Tibial nerve (tissue), 4 donors: ENCODE measurements around the gene TNFRSF13B. TPM values are rescaled to one million over a fixed set of nuclear protein-coding genes. Genes with fewer than 3 reads are reported as not detected.
"Not testable (repeated sequence)": the region's sequence is repeated elsewhere in the genome, so short reads cannot be mapped to it uniquely, and the experiment has no call there.

Experiments
- DNase-seq, 2 donors: peaks; one replicate each; pipeline ENCODE4 v3.0.0-alpha.2; 2019; ENCODE audit warnings: low spot score in 2 of 2
- H3K27ac ChIP-seq, 4 donors: fragments of 200-600 bp; sonication (generic) in 3 of 4; one replicate each; pipeline ENCODE4 v1.5.1; 2017 to 2019; ENCODE audit warnings: mild to moderate bottlenecking in 1 of 4
- H3K27me3 ChIP-seq, 2 donors: fragments of 200-600 bp; sonication (generic) in 1 of 2; one replicate each; pipeline versions ENCODE4 v1.5.1 to v1.6.0; 2017 to 2019
- H3K36me3 ChIP-seq, 3 donors: fragments of 200-600 bp; sonication (generic); one replicate each; pipeline ENCODE4 v1.5.1; 2018 to 2019
- H3K4me1 ChIP-seq, 4 donors: fragments of 200-600 bp; sonication (generic) in 3 of 4; one replicate each; pipeline ENCODE4 v1.5.1; 2017 to 2019
- H3K4me3 ChIP-seq, 4 donors: fragments of 200-600 bp; sonication (generic) in 3 of 4; one replicate each; pipeline ENCODE4 v1.5.1; 2017 to 2019; ENCODE audit warnings: mild to moderate bottlenecking in 1 of 4, moderate library complexity in 1 of 4
- H3K9me3 ChIP-seq, 4 donors: fragments of 200-600 bp; sonication (generic) in 3 of 4; one replicate each; pipeline ENCODE4 v1.5.1; 2017 to 2019
- EP300 ChIP-seq, 2 donors: sonication (generic); formaldehyde crosslinking; IDR thresholded peaks; one replicate each; pipeline ENCODE4 v1.6.1; 2017; ENCODE audit warnings: antibody characterized with exemption in 2 of 2, mild to moderate bottlenecking in 1 of 2
- POLR2A ChIP-seq, 2 donors: fragments of 450-650 bp; IDR thresholded peaks; one replicate each; pipeline ENCODE4 v1.6.1; 2017; ENCODE audit warnings: antibody characterized with exemption in 2 of 2, mild to moderate bottlenecking in 2 of 2, moderate library complexity in 2 of 2
- WGBS, 2 donors: methylation state at CpG; one replicate each; pipeline ENCODE4 v1.1.5; 2018; 5-methylcytosine and 5-hydroxymethylcytosine counted together
- total RNA-seq, 4 donors: library from RNA; depleted of rRNA; stranded (reverse); fragments of >200 nt; gene quantifications; one replicate each; pipeline ENCODE4 v1.1.0, GENCODE V29; 2016
- TF ChIP-seq, protein P1 (sequence below), 5 experiments: fragments of 200-600 bp in 3 of 5; fragments of 450-650 bp in 2 of 5; sonication (generic) in 3 of 5; IDR thresholded peaks; one replicate each; pipeline ENCODE4 v1.5.1; 2016 to 2019; ENCODE audit warnings: antibody characterized with exemption in 5 of 5, mild to moderate bottlenecking in 3 of 5, moderate library complexity in 2 of 5

Gene TNFRSF13B
- total RNA-seq, 4 donors from 2014 or later = not detected

DNA sequence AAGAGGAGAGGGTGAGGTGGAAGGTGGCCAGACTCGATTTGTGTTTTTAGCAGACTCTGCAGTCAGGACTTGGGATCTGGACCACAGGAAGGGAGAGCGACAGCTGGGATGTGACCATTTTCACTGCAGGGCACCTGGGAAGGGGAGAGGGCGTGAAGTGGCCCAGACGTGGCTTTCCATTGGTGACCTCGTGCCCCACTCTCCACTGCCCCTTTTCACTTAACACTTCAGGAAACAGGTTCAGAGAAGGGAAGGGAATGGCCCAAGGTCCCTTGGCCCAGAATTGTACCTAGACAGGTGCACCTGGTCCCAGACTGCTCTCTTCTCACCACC, 47.5 kb upstream of the TNFRSF13B start:
- Histone ChIP-seq H3K9me3 (no peaks in the 10 kb centered on the region), H3K27me3 (no peaks in the 10 kb centered on the region), H3K4me1 (peaks cover 0 to 30% (median 24%) of the 10 kb centered on the region in 4 donors), H3K36me3 (no peaks in the 10 kb centered on the region), H3K4me3 (no peak overlapping the region), H3K27ac (peak overlapping the region in 2 of 4 donors; percentile 70 to 89)
- TF ChIP-seq EP300 (IDR thresholded peaks at IDR 0.05) = no peak
- 87 to 90% methylated on average over 5 of the region's 5 CpGs for WGBS, 2 donors
- DNase-seq = no peak

DNA sequence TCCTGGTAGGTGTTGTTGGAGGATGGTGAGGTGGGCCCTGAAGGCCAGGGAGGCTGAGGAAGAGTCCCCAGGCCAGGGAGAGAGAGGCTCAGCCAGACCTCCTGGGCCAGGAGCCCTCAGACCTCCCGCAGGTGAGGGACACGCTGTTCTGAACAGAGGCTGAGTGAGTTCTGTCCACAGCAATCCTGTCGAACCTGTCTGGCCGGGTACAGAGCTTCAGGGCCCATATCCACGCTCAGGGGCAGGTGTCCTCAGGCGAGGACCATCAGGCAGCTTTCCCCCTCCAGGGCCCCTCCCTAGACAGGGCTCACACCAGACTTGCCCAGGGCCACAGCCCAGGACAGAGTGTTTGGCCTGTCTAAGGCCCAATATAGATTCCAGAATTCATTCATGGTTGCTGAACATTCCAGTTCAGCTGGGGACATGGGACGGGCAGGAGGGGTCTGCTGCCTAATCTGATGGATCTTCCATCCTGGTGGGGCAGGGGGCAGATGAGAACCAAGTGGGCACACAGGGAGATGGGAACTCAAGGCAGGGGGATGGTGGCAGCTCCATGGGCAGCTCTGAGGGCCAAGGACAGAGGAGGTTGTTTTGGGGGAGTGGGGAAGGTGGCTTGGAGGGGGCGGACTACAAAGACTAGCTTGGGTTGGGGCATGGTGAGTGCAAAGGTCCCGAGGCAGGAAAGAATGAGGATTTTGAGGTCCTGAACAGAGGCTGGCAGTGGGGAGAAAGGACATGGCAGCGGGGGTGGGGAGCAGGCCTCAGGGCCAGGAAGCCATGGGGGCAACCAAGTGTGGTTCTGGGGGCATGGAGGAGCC, 46.9 kb upstream of the TNFRSF13B start:
- Histone ChIP-seq H3K4me3 (no peak overlapping the region), H3K9me3 (no peaks in the 10 kb centered on the region), H3K36me3 (no peaks in the 10 kb centered on the region), H3K27me3 (no peaks in the 10 kb centered on the region), H3K4me1 (peaks cover 0 to 30% (median 24%) of the 10 kb centered on the region in 4 donors), H3K27ac (peak overlapping the region in 2 of 4 donors; percentile 70 to 89)
- TF ChIP-seq, protein P1, sequence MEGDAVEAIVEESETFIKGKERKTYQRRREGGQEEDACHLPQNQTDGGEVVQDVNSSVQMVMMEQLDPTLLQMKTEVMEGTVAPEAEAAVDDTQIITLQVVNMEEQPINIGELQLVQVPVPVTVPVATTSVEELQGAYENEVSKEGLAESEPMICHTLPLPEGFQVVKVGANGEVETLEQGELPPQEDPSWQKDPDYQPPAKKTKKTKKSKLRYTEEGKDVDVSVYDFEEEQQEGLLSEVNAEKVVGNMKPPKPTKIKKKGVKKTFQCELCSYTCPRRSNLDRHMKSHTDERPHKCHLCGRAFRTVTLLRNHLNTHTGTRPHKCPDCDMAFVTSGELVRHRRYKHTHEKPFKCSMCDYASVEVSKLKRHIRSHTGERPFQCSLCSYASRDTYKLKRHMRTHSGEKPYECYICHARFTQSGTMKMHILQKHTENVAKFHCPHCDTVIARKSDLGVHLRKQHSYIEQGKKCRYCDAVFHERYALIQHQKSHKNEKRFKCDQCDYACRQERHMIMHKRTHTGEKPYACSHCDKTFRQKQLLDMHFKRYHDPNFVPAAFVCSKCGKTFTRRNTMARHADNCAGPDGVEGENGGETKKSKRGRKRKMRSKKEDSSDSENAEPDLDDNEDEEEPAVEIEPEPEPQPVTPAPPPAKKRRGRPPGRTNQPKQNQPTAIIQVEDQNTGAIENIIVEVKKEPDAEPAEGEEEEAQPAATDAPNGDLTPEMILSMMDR (IDR thresholded peaks at IDR 0.05) = no peak
- TF ChIP-seq EP300 (IDR thresholded peaks at IDR 0.05) = no peak
- no peak for TF ChIP-seq POLR2A (IDR thresholded peaks at IDR 0.05)
- no peak for DNase-seq
- 90 to 92% methylated on average over 7 to 9 of the region's 10 CpGs for WGBS, 2 donors

DNA sequence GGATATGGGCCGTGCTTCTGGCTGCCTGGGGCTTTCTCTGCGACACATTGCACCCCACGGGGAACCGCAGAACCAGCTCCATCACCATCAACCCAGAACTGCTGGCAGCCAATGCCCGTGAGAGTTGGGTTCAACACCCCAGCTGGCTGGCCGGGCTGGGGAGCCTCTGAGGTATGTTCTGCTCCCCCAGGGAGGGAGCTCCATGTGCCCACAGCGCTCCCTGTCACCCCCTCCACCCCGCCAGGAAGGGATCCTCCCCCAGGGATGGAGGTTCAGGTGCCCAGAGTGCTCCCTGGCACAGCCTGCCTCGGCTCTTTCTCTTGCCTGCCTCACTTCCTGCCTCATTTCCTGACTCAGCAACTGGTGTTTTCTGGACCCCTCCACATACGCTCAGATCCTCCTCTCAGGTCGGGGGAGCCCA, 46.1 kb upstream of the TNFRSF13B start:
- Histone ChIP-seq H3K27me3 (no peaks in the 10 kb centered on the region), H3K4me1 (peaks cover 0 to 29% (median 23%) of the 10 kb centered on the region in 4 donors), H3K36me3 (no peaks in the 10 kb centered on the region), H3K9me3 (no peaks in the 10 kb centered on the region), H3K4me3 (no peak overlapping the region), H3K27ac (peak overlapping the region in 1 of 4 donors; percentile 70)
- TF ChIP-seq EP300 (IDR thresholded peaks at IDR 0.05) (no peak), POLR2A (IDR thresholded peaks at IDR 0.05) (no peak)
- TF ChIP-seq, protein P1 (IDR thresholded peaks at IDR 0.05) = no peak
- WGBS, 2 donors = 72 to 84% methylated on average over 11 of the region's 11 CpGs
- no peak for DNase-seq

DNA sequence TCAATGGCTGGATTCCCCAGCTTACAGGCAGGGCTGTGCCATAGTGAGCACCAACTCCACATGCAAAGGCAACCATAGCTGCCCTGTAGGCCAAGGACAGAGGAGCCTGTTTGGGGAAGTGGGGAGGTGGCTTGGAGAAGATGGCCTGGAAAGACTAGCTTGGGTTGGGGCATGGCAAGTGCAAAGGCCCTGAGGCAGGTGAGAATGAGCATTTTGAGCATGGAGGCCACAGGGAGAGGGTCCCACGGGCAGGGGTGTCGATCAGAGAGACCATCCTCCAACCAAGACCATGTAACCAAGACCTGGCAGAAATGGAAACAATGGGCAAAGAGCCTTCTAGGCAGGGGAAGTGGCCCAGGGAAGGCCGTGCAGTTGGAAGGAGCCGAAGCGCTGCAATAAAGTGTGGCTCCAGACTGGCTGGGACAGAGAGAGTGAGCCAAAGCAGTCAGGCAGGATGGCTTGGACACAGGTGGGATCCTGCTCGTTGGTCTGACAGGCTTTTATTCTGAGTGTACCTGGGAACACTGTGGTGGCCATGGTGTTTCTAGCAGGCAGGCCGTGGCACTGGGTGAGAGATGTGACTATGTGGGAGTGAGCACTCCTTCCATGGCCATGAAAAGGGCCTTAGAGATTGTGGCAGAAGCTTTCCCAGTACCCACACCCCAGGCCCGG, 45.6 kb upstream of the TNFRSF13B start:
- DNase-seq = no peak
- Histone ChIP-seq H3K27me3 (no peaks in the 10 kb centered on the region), H3K4me1 (peaks cover 0 to 24% (median 18%) of the 10 kb centered on the region in 4 donors), H3K9me3 (no peaks in the 10 kb centered on the region), H3K36me3 (no peaks in the 10 kb centered on the region), H3K27ac (peak overlapping the region in 1 of 4 donors; percentile 70), H3K4me3 (no peak overlapping the region)
- TF ChIP-seq, protein P1 (IDR thresholded peaks at IDR 0.05) = no peak
- no peak for TF ChIP-seq POLR2A (IDR thresholded peaks at IDR 0.05)
- TF ChIP-seq EP300 (IDR thresholded peaks at IDR 0.05) = no peak
- 90 to 91% methylated on average over 8 of the region's 8 CpGs for WGBS, 2 donors

DNA sequence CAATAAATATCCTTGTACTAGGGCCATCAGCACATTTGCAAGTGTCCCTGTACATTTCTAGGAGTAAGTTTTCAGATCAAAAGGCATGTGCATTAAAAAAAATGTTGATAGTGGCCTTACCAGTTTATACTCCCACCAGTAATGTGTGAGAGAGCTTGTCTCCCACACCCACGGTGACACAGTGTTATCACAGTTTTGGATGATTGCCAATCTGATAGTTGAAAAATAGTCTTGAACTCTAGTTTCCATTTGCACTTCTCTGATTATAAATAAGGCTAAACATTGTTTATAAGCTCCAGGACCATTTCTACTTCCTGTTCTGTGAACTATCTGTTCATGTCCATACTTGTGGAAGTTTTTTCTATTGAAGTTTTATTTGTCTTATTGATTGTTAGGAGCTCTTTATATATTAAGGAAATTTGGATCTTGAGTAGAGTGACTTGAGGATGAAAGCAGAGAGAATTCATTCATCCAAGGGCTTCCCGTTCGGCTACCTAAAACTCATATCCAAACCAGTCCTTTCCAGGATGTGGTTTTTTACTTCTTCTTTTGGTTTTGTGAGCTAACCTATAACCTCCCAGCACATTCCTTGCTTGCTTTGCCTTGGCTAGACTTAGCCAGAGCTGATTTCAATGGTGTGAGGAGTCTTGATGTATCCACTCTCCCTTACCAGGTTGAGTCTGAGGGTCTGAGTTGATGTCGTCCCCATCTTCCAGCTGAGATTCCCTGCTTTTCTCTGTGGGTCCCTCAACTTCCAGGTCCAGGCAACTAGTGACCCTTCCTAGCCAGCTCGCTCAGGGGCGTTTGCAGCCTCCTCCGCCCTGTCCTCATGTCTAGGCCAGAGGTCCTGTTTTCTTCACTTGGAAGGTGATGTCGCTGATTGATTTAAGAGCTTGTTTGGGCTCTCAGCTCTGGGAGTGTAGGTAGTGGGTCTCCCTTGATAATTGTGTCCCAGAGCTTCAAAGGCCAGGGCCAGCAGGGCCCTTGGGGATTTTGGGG, 44.6 kb upstream of the TNFRSF13B start:
- not testable (repeated sequence) for H3K27ac ChIP-seq, DNase-seq, H3K36me3 ChIP-seq, H3K27me3 ChIP-seq, H3K9me3 ChIP-seq, H3K4me3 ChIP-seq
- H3K4me1 ChIP-seq = peaks cover 0 to 15% (median 8%) of the 10 kb centered on the region in 4 donors
- 84 to 85% methylated on average over 8 of the region's 8 CpGs for WGBS, 2 donors
